Stomach (tissue), 4 donors: ENCODE data around the gene ARTN.

Experiments used
- EP300 ChIP-seq: sonication (generic); formaldehyde crosslinking; IDR thresholded peaks from one replicate; pipeline ENCODE4 v1.6.1; 2017; ENCODE audit warnings: antibody characterized with exemption
- POLR2AphosphoS5 ChIP-seq, 3 donors: sonication (generic); formaldehyde crosslinking; IDR thresholded peaks; one replicate each; pipeline ENCODE4 v1.6.1; 2016; ENCODE audit warnings: antibody characterized with exemption in 3 of 3
- TF ChIP-seq, protein P1 (sequence below), 7 experiments: fragments of 450-650 bp in 4 of 7; fragments of 200-600 bp in 3 of 7; sonication (generic) in 3 of 7; IDR thresholded peaks; one replicate each; pipeline ENCODE4 v1.5.1; 2016 to 2019; ENCODE audit warnings: antibody characterized with exemption in 7 of 7, control low read depth in 2 of 7, mild to moderate bottlenecking in 1 of 7

DNA sequence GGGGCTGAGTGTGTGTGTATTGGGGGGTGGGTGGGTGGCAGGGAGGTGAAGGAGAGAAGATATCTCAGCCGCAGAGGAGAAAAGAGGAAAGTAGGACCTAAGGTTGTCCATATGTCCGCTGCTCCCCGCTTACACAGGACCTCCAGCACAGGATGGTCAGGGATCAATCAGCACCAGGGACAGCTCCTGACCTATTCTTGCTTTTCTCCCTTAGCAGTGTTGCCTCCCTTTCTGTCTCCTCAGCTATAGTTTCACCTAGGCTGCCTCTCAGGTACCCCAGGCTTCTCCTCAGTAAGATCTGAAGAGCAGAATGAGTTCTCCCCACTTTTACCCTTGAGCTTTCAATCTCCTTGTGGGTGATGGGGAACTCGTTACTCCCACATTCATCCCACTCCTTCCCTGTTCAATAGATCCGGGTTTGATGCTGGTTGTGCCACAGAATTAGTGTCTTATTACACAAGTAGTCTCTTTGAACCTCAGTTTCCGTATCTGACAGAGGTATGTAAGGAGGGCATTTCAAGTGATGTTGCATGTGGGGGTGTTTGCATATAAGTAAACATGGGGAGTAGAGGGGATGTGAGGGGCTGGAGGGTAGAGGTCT is 34.8 kb downstream of the ARTN start:
- no peak for TF ChIP-seq EP300
- TF ChIP-seq, protein P1, sequence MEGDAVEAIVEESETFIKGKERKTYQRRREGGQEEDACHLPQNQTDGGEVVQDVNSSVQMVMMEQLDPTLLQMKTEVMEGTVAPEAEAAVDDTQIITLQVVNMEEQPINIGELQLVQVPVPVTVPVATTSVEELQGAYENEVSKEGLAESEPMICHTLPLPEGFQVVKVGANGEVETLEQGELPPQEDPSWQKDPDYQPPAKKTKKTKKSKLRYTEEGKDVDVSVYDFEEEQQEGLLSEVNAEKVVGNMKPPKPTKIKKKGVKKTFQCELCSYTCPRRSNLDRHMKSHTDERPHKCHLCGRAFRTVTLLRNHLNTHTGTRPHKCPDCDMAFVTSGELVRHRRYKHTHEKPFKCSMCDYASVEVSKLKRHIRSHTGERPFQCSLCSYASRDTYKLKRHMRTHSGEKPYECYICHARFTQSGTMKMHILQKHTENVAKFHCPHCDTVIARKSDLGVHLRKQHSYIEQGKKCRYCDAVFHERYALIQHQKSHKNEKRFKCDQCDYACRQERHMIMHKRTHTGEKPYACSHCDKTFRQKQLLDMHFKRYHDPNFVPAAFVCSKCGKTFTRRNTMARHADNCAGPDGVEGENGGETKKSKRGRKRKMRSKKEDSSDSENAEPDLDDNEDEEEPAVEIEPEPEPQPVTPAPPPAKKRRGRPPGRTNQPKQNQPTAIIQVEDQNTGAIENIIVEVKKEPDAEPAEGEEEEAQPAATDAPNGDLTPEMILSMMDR (IDR thresholded peaks at IDR 0.05) = no peak
- no peak for TF ChIP-seq POLR2AphosphoS5 (IDR thresholded peaks at IDR 0.05)
